BLaER1 (cell line): Measurements from ENCODE around the gene BGLAP.

Experiments used
- H3K27ac ChIP-seq: shearing (Covaris generic); formaldehyde crosslinking; 2 replicates; pipeline ENCODE4 v1.8.1; 2022
- H3K27me3 ChIP-seq: shearing (Covaris generic); formaldehyde crosslinking; 2 replicates; pipeline ENCODE4 v1.8.1; 2022
- H3K36me3 ChIP-seq: shearing (Covaris generic); formaldehyde crosslinking; 2 replicates; pipeline ENCODE4 v1.8.1; 2022
- H3K4me1 ChIP-seq: shearing (Covaris generic); formaldehyde crosslinking; 2 replicates; pipeline ENCODE4 v1.8.1; 2022
- H3K4me2 ChIP-seq: shearing (Covaris generic); formaldehyde crosslinking; 2 replicates; pipeline ENCODE4 v1.8.1; 2022
- H3K4me3 ChIP-seq: shearing (Covaris generic); formaldehyde crosslinking; 2 replicates; pipeline ENCODE4 v1.8.1; 2022
- H3K9ac ChIP-seq: shearing (Covaris generic); formaldehyde crosslinking; 2 replicates; pipeline ENCODE4 v1.8.1; 2022
- H3K9me3 ChIP-seq: shearing (Covaris generic); formaldehyde crosslinking; 2 replicates; pipeline ENCODE4 v1.8.1; 2022
- H4K20me1 ChIP-seq: shearing (Covaris generic); formaldehyde crosslinking; 2 replicates; pipeline ENCODE4 v1.8.1; 2022
- Cebpa-rat ChIP-seq: shearing (Covaris generic); IDR thresholded peaks from 2 replicates; pipeline ENCODE4 v1.8.1; 2022

BGLAP gene

GRCh38 chr1:156249593-156249992 is 7.6 kb downstream of the BGLAP start:
- H3K9me3 ChIP-seq: no peaks in the 10 kb centered on the region
- H4K20me1 ChIP-seq: peaks cover 84% of the 10 kb centered on the region
- peaks cover 24% of the 10 kb centered on the region for H3K4me1 ChIP-seq

GRCh38 chr1:156251527-156251926 is 9.5 kb downstream of the BGLAP start:
- peaks cover 5% of the 10 kb centered on the region for H3K4me1 ChIP-seq
- H3K36me3 ChIP-seq: peaks cover 91% of the 10 kb centered on the region
- no peak overlapping the region for H3K4me2 ChIP-seq
- peaks cover 76% of the 10 kb centered on the region for H4K20me1 ChIP-seq
- H3K9me3 ChIP-seq: no peaks in the 10 kb centered on the region
- no peak overlapping the region for H3K27ac ChIP-seq
- H3K27me3 ChIP-seq: no peaks in the 10 kb centered on the region; the same call in 1 of the 2 replicates
- no peak overlapping the region for H3K4me3 ChIP-seq
- no peak overlapping the region for H3K9ac ChIP-seq
- TF ChIP-seq Cebpa-rat: no peak

More at GRCh38 chr1:156249593-156249992, 7.6 kb downstream of the BGLAP start:
- no peak overlapping the region for H3K27ac ChIP-seq
- H3K9ac ChIP-seq: no peak overlapping the region
- H3K27me3 ChIP-seq: peaks cover 15% of the 10 kb centered on the region
- no peak for TF ChIP-seq Cebpa-rat
- peaks cover 72% of the 10 kb centered on the region for H3K36me3 ChIP-seq
- H3K4me2 ChIP-seq: no peak overlapping the region
- H3K4me3 ChIP-seq: no peak overlapping the region

GRCh38 chr1:156253634-156254033 is 11.7 kb downstream of the BGLAP start:
- Histone ChIP-seq H3K9ac (no peak overlapping the region), H3K36me3 (peaks cover 100% of the 10 kb centered on the region), H3K4me3 (no peak overlapping the region), H3K27ac (no peak overlapping the region), H4K20me1 (peaks cover 65% of the 10 kb centered on the region), H3K9me3 (no peaks in the 10 kb centered on the region), H3K4me2 (no peak overlapping the region), H3K4me1 (no peaks in the 10 kb centered on the region), H3K27me3 (no peaks in the 10 kb centered on the region)
- no peak for TF ChIP-seq Cebpa-rat

DNA sequence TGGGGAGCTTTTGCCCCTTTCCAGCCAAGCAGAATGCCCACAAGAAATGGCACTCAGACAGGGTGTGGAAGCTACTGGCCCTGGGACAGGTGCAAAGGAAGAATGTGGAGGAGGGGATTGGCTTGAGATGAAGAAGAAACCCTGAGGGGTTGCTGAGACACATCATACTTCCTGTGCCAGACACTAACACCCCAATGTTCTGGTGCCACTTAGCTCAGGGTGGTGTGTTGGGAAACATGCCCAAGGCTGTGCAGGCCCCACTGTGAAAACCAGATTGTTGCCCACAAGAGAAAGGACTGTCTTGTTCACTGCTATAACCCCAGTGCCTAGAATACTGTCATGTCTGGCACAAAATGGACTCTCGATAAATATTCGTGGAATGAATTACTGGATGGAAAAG is 15.7 kb downstream of the BGLAP start:
- no peak overlapping the region for H3K4me3 ChIP-seq
- H3K36me3 ChIP-seq: peaks cover 100% of the 10 kb centered on the region
- H4K20me1 ChIP-seq: peaks cover 44% of the 10 kb centered on the region; the same call in 1 of the 2 replicates
- H3K27ac ChIP-seq: no peak overlapping the region
- H3K27me3 ChIP-seq: no peaks in the 10 kb centered on the region
- H3K4me1 ChIP-seq: no peaks in the 10 kb centered on the region
- no peak overlapping the region for H3K4me2 ChIP-seq
- no peak overlapping the region for H3K9ac ChIP-seq
- no peak for TF ChIP-seq Cebpa-rat
- no peaks in the 10 kb centered on the region for H3K9me3 ChIP-seq

- Histone ChIP-seq H3K27me3 (no peaks in the 10 kb centered on the region), H3K27ac (no peak overlapping the region), H3K9me3 (no peaks in the 10 kb centered on the region), H3K4me2 (no peak overlapping the region), H4K20me1 (peaks cover 49% of the 10 kb centered on the region; the same call in 1 of the 2 replicates), H3K4me1 (no peaks in the 10 kb centered on the region), H3K4me3 (no peak overlapping the region), H3K9ac (no peak overlapping the region), H3K36me3 (peaks cover 100% of the 10 kb centered on the region)
- no peak for TF ChIP-seq Cebpa-rat
Observed at GRCh38 chr1:156258859-156259258, 16.9 kb downstream of the BGLAP start.

DNA sequence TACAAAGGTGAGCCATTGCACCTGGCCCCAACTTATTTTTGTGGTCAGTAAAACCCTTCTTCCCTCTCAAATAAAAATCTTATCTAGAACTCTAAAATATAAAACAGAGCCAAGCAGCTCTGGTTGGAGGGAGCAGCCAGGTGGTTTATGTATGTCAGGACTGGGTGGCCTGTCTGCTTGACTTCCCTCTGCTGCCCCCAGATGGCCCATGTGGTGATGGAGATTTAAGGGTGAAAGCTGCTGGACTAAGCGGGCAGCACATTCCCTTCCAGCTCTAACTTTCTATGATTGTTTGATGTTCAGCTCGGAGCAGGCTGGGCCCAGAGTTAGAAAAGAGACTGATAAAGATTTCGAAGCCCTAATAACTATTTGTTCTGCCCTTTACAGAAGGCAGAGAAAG is 17.8 kb downstream of the BGLAP start:
- Histone ChIP-seq H3K9me3 (no peaks in the 10 kb centered on the region), H4K20me1 (peaks cover 48% of the 10 kb centered on the region; the same call in 1 of the 2 replicates), H3K4me3 (no peak overlapping the region), H3K27ac (no peak overlapping the region), H3K9ac (no peak overlapping the region), H3K4me2 (no peak overlapping the region), H3K36me3 (peaks cover 100% of the 10 kb centered on the region), H3K27me3 (no peaks in the 10 kb centered on the region), H3K4me1 (no peaks in the 10 kb centered on the region)
- no peak for TF ChIP-seq Cebpa-rat

DNA sequence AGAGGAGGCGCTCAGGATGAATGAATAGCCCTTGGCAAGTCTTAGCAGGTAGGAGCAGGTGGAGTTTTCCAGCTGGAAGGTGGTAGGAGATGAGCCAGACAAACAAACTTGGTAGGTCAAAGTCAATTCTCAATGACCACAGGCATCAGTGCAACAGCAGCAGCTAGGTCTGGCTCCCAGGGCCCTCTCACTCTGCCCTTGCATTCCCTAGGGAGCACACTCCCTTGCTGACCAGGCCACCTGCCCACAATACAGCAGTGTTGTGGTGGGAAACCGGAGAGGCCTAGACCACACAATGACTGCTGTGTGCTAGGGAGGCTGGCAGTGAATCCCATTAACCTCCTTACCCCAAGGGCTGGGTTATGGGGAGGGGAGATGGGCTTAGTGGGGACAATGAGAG is 18.9 kb downstream of the BGLAP start:
- no peaks in the 10 kb centered on the region for H3K9me3 ChIP-seq
- no peaks in the 10 kb centered on the region for H3K27me3 ChIP-seq
- no peak overlapping the region for H3K9ac ChIP-seq
- no peak overlapping the region for H3K27ac ChIP-seq
- H3K4me2 ChIP-seq: no peak overlapping the region
- peaks cover 54% of the 10 kb centered on the region for H4K20me1 ChIP-seq
- H3K4me3 ChIP-seq: no peak overlapping the region
- no peak for TF ChIP-seq Cebpa-rat
- peaks cover 100% of the 10 kb centered on the region for H3K36me3 ChIP-seq
- H3K4me1 ChIP-seq: no peaks in the 10 kb centered on the region

DNA sequence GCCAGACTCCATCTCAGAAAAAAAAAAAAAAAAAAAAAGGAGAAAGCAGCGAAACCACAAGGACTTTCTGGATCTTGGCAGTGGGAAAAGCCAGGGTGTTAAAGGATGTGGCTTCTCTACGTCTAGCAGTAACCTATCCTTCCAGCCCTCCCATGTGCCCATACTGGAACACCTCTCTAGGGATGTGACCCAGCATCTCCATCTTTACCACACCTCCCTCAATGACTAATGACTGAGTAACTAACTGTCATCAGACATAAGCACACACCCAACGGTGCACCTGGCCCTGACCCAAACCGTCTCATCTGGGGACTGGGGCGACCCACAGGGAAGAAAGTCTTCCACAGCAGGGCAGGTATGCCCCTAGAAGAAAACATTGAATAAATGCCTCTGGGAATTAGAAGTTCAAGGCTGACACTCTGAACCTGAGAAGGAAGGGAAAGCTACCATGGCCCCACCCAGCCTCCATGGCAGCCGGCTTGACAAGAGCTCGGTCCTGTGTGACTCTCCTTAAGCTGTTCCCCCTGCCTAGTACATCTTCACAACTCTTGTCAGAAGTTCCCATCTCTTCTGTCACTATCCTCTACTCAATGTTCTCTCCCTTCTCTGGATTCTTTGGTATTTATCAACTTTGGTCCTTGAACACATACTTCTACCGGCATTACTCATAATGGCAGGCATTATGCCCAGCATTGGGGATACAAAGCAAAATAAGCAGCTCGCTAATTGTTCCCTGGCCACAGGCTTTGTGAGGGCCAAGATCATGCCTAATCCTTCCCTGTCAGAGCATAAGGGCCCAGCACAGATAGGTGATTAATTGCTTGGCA is 20.7 kb downstream of the BGLAP start:
- Histone ChIP-seq H3K27me3 (no peaks in the 10 kb centered on the region), H3K4me2 (no peak overlapping the region), H3K9me3 (no peaks in the 10 kb centered on the region), H4K20me1 (peaks cover 64% of the 10 kb centered on the region), H3K4me1 (no peaks in the 10 kb centered on the region), H3K27ac (no peak overlapping the region), H3K4me3 (no peak overlapping the region), H3K36me3 (peaks cover 100% of the 10 kb centered on the region), H3K9ac (no peak overlapping the region)
- TF ChIP-seq Cebpa-rat: no peak

DNA sequence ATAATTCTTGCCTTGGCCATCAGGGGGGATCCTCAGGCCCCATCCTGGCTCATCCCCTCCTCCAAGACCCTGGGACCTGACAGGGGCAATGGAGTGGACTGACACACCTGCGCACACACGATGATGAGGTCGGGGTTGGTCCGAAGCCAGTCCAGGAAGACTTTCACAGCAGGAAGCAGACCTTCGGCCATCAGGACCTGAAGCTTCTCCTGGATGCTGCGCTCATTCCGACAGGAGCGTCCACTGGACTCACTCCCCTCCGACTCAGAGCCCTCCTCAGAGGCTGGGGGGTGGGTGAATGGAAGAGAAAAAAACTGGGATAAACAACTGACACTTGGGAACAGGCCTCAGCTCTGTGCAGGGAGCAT is 21.3 kb downstream of the BGLAP start:
- H3K9ac ChIP-seq: no peak overlapping the region
- TF ChIP-seq Cebpa-rat: no peak
- H4K20me1 ChIP-seq: peaks cover 70% of the 10 kb centered on the region
- H3K4me3 ChIP-seq: no peak overlapping the region
- no peaks in the 10 kb centered on the region for H3K27me3 ChIP-seq
- no peaks in the 10 kb centered on the region for H3K4me1 ChIP-seq
- no peak overlapping the region for H3K4me2 ChIP-seq
- H3K9me3 ChIP-seq: no peaks in the 10 kb centered on the region
- no peak overlapping the region for H3K27ac ChIP-seq
- H3K36me3 ChIP-seq: peaks cover 100% of the 10 kb centered on the region

- Histone ChIP-seq H4K20me1 (peaks cover 84% of the 10 kb centered on the region), H3K4me3 (no peak overlapping the region), H3K4me2 (no peak overlapping the region), H3K4me1 (no peaks in the 10 kb centered on the region), H3K27me3 (no peaks in the 10 kb centered on the region), H3K9me3 (no peaks in the 10 kb centered on the region), H3K9ac (no peak overlapping the region), H3K27ac (no peak overlapping the region), H3K36me3 (peaks cover 100% of the 10 kb centered on the region)
- TF ChIP-seq Cebpa-rat: no peak
Observed at GRCh38 chr1:156266051-156266450, 24.1 kb downstream of the BGLAP start.
